GM21723 (cell line): ENCODE measurements around the gene PITPNM3.
"Not testable (repeated sequence)": the region's sequence is repeated elsewhere in the genome, so short reads cannot be mapped to it uniquely, and the experiment has no call there.

ENCODE experiments used
- ATAC-seq: cut with Tn5 transposase; IDR thresholded peaks from one replicate; pipeline ENCODE4 v1.9.1; 2021; ENCODE audit warnings: mild to moderate bottlenecking, moderate library complexity; ENCODE audit not compliant: unreplicated experiment

Gene PITPNM3

DNA sequence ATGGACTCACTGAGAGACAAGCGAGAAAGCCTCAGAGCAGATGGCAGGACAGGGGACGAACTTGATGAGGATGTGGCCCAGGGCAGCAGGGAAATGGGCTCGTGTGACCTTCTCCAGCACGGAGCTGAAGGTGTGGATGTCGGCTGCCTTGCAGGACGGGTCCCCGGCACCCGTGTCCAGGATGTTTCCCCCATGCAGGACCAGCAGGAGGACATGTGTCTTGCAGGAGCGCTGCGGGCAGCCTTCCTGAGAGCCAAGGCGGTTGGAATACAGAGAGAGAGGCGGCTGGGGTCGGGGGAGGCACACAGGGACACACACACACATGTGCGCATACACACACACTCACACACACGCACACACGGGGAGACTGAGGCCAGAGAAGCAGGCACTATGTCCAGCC, 72.8 kb downstream of the PITPNM3 start:
- no peak for ATAC-seq

DNA sequence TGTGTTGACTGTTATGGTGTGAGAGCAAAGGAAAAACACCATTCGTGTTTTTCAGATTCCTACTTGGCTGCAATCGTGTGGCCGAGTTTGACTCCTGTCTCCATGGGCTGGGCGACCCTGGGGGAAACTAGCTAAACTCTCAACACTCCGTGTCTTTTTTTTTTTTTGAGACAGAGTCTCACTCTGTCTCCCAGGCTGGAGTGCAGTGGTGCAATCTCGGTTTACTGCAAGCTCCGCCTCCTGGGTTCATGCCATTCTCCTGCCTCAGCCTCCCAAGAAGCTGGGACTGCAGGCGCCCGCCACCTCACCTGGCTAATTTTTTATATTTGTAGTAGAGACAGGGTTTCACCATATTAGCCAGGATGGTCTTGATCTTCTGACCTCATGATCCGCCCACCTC, 73.6 kb downstream of the PITPNM3 start:
- ATAC-seq, result not testable (repeated sequence)

DNA sequence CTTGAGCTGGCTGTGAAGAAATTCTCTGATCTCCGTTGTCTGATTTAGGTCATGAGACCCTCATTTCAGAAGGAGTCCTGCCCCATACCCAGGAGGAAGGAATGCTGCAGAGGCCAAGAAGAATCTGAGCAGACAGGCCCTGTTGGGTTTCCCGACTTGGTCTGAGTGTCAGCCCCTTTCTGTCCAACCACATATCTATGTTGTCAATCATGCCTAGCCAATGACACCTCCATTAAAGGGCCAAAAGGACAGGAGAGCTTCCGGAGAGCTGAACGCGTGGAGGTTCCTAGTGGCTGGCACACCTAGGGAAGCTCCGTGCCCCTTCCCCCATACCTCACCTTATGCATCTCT, 74.3 kb downstream of the PITPNM3 start:
- no peak for ATAC-seq

DNA sequence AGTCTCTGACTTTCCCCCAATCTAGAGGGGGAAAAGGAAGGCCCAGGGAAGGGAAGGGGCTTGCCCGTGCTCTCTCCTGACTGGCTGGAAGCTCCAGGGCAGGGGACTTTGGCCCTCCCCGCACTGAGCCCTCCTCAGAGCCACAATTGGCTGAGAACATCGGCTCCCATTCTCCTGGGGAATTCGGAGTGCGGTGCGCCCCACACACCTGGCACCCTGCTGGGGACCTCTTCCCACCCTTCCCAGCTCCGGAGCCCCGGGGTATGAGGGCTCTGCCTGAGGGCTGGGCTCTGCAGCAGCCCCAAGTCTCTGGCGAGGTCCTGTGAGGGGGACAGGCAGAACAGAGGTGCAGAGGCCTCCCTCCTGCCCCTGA, 76.1 kb downstream of the PITPNM3 start:
- ATAC-seq, result no peak

DNA sequence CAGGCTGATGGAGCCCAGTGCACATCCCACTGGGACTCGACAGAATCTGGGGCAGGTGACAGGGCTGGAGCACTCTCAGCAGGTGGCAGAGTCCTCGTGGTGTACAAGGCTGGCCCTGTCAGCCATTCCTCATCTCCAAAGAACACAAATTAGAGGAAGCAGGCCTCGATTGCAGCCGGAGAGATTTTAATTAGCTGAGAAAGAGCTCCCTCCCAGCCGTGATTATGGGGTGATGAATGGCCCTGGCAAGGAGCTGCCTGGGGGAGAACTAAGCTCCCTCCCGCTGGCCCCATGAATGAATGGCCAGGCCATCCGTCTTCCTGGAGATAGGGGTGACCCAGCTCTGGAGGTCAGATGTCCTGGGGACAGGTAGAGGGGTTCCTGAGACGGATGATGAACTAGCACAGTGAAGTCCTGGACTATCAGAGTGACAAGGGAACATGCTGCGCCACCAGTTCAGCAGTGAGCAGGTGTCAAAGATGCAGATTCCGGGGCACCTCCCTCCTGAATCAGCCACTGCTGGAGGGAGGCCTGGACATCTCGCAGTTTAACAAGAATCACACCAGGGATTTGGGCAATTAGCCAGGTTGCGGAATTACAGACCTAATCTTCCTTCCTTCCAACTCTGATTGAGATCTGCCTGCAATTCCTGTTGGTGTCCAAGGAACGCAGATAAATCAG, 76.6 kb downstream of the PITPNM3 start:
- ATAC-seq, result no peak

DNA sequence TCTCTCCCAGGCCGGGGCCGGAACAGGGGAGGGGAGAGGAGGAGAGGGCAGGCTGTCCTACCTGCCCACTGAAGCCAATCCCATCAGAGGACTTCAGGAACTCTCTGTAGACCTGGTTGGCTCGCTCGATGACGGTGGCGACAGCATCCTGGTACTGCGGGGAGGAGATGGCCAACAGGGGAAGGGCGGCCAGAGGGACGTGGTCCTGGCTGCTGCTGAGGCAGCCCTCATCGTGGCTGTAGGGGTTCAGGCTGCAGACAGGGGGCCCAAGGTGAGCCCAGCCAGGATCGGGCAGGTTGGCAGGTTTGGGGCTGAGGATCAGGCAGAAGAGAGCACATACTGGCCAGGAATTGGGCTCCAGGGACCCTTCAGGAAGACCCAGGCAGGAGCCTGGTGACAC, 77.9 kb downstream of the PITPNM3 start:
- no peak for ATAC-seq

DNA sequence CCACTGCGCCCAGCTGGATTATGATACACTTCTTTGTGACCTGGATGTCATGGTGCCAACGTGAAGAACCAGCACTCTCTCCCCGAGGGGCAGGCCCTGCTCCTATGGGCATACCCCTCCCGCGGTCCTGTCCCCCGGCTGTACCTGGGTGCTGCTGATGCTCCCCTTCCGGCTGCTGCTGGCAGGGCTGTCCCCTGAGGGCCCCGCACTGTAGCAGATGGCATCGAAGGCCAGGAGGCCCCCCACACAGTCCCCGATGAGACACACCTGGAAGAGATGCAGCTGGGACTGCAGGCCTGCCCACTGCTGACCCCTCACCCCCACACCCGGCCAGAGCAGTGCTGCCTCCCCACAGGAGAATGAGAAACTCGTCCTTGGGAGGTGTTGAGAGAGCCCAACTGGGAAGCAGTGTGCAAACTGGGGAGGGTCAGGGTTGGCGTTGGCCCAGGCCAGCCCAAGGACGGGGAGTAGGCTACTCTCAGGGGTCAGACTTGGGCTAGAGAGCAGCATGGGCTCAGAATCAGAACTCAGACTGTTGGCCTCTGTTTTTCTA, 78.4 kb downstream of the PITPNM3 start:
- no peak for ATAC-seq

DNA sequence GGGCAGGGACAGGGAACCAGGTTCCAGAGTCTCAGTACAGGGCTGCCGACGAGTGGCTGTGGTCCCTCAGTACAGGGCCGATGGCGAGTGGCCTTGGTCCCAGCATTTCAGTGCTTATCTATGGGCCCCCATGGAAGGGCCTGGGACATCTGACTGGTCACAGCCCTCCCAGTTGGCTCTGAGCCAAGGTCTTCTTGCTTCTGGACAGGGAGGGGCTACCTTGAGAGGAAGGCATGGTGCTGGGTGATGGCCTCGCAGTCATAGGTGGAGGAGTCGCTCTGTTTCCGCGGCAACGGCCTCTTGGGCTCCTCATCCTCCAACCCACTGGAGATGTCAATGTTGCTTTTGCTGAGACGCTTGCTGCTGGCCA, 79.6 kb downstream of the PITPNM3 start:
- no peak for ATAC-seq

DNA sequence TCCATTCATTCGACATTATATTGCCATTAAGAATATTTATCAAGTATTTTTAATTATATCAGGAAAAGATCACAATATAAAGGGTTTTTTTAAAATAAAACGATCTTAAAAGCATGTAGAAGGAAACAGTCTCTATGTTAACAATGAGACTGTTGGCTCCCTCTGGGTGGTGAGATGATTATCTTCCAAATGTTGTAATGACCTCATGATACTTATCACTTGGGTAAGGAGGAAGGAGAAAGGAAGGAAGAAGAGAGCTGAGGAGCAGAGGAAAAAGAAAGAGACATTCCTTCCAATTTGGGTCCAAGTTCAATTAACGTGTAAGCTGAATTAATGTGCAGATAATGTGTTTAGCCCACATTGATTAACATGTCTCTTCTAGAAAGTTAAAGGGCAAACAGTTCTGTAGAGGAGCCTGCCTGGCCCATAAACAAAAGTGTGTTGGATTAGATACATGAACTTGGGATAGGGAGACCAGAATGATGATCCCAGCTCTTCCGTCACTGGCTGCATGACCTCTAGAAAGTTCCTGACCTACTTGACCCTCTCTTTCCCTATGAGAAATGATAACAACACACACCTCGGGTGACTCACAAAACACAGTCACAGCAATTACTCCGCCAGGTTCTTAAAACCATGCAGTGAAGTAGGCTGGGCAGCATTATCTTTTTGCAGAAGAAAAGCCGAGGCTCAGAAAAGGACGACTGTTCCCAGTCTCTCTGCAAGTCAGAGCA, 80.1 kb downstream of the PITPNM3 start:
- ATAC-seq, result no peak

DNA sequence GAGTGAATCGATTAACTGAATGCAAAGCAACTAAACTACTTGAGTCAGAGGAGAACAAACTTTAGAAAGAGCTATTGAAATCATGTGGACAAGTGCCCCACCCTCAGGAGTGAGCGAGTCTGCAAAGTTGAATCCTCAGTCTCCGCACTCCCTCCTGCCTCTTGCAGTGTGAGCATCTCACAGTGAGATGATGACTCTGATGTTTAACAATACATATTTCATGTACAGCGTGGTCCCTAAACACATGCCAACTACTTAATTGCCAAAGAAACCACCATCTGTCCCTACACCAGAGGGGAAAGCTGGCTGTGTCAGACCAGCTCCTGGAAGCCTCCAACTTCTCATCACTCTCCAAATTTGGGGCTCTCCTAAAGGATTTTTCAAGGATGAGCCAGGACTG, 80.9 kb downstream of the PITPNM3 start:
- no peak for ATAC-seq

DNA sequence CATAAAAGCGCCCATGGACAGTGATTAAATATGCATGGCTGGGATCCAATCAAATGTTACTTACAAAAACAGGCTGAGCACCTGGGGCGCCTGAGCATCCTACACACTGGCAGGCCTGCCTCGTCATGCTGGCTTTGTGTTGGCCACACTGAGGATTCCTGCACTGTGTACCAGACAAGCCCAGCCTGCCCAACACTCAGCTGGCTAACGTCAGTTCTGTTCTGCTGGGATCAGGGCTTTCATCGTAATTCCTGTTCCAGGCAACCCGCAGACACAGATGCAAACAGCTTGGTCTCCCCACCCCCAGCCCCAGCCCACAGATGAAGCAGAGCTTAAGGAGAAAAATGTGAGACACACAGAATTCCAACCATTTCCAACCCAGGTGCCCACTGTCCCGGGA, 81.4 kb downstream of the PITPNM3 start:
- ATAC-seq, result no peak

DNA sequence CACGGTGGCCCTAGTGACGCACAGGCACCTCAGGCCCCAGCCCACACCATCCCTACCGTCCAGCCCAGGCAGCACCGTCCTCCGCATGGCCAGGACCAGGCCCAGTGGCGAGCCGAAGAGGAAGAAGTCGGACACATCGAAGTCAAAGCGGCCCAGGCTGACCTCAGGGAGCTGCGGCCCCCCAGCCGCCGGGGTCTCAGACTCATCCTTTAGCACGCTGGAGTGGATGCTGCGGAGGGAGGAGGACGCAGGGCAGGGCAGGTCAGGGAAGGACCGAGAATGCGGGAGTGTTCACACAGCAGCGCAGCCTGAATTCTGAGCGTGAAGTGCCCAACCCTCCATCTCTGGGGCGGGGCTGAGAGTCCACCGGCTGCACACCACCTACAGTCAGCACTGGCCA, 82.0 kb downstream of the PITPNM3 start:
- ATAC-seq, result no peak

DNA sequence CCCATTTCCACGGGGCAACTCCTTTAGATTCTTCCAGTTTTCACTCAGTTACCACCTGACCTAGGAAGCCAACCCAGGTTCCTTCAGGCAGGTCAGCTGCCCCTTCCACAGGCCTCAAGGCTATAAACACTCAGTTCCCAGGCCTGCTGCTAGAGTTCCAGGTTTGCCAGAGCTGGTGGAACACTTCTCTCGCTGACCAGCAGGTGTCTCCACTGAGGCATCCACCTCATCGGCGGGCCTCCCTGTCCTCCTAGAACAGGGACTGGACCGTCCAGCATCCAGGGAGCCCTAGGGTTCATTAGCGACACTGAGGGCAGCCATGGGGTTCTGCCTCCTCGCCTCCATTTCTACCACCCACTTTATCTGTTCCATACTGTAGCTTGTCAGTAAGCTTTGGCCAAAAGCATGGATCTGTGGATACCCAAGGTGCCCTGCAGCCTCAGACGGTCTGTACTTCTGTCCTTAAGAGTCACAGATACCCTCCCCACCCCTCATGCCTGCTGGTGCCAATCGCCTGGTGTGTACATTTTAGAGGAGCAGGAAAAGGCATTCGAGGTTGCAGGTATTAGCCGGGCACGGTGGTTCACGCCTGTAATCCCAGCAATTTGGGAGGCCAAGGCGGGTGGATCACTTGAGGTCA, 83.1 kb downstream of the PITPNM3 start:
- no peak for ATAC-seq

DNA sequence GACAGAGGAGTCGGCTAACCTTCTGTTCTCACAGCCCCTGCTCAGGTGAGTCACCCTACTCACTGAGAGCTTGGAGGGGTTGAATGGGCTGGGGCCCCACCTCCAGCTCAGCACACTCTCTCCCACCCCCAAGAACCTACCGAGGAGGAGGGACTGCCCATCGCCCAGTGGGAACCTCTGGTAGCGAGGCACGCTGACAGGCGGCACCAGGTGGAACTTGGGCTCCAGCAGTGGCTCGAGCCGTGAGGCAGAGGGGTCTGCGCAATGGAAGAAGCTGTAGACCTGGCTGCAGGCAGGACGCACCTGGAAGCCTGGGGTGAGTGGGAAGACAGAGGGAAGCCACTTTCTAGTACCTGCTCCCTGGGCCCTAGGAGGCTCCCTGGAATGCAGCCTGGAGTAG, 83.8 kb downstream of the PITPNM3 start:
- no peak for ATAC-seq

DNA sequence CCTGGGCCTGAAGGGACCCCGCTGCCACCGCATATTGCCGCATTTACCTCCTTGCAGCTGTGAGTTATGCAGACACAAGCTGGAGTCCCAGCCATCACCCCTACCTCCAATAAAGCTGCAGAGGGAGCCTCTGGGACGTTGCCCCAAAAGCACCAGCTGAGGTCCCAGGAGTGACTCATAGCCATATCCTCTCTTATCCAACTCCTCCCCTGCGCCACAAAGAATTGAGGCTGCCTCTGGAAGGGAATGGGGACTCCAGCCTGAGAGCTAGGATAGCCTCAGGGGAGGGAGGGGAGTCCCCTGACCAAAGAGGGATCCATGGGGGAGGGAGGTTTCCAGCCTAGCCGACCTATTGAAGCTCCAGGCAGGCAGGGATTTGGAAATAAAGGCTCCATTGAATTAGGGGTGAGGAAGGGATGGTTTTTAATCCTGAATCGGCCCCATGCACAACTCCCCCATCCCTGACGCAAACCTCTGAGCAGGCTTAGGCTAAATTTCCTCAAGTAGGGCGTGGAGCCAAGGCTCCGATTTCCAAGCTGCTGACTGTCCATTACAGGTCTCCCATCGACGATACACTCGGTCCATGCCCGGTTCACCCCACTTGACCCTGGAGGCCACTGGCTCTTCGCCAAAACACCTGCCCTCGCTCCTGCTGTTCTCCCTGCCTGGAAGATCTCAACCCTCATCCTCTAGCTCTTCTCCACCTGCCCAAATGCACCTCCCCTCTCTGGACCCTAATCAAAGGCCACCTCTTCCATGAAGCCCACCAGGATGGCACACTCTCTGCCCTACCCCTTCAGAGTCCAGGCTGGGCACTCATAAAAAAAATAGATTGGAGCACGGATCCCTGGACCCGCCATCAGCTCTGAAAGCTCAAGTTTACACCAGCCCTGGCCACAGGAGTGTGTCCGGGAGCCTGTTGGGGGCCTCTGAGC, 84.6 kb downstream of the PITPNM3 start:
- ATAC-seq, result no peak

DNA sequence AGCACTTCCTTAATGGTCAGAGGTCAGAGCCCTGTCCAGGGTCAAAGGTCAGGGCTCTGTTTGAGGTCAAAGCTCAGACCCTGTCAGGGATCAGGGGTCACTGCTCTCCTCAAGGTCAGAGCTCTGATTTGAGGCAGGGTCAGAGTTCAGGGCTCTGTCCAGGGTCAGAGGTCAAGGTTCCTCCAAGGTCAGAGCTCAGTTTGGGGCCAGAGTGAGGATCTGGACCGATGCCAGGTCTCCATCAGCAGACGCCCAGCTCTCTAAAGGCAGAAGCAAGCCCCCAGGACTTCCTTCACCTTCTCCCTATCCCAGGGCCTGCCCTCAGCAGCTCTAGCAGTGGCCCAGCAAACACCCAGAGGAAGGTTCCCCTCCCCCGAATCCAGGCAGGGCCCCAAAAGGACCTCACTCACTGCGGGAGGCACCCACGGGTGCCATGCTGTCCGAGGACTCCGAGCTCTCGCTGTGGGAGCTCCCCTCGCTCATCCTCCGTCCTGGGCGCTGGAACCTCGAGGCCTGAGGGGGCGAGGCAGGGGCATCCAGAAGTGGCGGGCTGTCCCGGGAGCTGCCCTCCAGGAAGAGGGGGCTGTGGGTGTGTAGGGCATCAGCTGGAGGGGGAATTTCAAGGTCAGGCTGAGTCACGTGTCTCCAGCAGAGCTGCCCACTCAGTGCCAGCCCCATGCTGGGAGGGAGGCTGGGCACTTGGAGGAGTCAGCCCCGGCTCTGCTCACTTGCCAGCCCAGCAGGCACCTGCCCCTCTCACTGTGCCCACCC, 85.4 kb downstream of the PITPNM3 start:
- no peak for ATAC-seq

DNA sequence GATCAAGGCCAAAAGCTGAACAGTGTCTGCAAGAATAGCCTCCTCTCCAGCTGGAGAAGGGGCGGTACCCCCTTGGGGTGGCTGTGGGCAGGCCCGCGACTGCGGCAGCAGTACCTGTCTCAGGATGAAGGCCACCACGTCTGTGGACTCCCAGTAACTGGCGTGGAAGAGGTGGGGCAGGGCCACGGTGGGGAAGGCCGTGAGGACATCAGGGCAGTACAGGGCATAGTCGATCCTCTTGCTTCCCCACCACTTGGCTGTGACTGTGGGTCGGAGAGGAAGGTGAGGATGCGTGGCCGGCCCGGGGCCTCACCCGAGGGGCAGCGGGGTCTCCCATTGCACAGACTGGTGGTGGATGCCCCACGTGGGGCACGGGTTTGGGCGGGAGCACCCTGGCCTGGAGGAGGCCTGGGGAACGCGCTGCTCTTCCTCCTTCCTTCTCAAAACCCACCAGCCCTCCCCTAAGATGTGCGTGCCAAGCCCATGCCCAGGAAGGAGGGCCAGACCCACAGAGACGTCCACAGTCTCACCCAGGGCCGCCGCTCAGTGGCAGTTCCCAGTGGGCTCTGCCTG, 86.1 kb downstream of the PITPNM3 start:
- no peak for ATAC-seq

DNA sequence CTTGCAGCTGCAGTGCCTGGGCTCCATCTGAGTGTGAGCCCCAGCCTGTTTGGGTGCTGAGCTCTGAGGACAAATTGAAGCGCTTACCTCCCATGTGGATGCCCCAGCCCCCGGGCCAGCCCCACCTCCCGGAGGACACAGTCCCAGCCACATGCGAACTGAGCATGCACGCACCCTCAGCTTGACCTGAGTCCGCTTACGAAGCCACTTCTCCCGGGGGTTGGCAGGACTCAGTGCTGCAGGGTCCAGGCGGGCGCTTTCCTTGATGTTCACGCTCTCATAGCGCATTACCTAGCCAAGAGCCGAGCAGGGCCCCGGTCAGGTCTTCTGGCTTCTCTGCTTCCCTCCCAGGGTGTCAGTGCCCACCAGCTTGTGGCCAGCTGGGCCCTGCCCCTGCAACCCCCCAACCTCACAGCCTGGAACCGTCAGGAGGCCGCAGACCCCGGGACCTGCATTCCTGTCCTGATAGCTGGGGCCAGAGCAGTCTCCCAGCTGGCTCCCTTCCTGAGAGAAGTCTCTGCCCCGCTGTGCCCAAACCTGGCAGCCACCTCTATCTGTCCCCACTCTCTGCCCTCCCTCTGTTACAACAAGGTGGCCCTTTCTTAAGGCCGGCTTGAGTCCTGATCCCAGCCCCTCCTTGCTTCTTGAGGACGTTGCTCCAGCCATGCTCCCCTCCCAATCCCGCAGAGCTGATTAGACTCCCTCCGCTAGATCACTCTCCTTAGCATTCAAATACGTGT, 88.1 kb downstream of the PITPNM3 start:
- no peak for ATAC-seq

DNA sequence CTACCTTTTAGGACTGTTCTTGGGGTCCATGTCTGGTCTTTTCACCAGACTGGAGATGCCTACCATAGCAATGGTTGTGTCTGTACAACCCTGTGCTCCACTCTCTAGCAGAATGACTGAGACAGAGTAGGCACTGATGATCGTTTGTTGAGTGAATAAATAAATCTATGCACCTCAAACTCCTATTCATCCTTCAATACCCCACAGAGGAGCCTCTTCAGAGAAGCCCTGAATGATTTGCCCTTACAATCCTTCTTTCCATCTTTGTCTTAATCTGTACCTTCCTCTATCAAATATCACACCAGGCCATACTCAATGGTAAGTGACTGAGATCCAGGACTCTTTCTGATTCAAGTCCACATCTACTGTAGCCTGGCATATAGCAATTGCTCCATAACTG, 88.8 kb downstream of the PITPNM3 start:
- ATAC-seq, result no peak
